ENCODE data around the gene ALDH1A2.

ALDH1A2 gene

DNA sequence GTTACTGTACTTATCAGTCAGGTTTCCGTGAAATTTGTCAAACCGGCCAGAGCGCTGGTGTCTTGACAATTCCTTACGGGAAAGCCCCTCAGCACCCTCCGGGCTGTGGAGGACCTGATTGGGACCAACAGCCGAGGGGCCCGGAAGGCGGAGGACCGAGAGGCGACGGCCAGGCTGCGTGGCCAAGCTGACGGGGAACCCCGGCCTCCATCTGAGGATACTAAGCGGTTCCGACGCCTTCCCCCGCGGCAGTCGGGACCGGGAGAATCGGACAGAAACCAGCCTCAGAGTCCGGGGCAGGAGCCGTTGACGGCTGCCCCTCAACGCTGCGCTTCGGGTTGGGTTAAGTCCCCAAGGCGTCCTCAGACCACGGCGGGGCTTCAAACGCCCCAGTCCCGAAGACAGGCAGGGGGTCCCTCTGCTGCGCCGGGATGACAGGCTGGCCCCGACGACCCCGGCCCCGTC lies 499 bp downstream of the ALDH1A2 start:
- TF ChIP-seq, protein P1, sequence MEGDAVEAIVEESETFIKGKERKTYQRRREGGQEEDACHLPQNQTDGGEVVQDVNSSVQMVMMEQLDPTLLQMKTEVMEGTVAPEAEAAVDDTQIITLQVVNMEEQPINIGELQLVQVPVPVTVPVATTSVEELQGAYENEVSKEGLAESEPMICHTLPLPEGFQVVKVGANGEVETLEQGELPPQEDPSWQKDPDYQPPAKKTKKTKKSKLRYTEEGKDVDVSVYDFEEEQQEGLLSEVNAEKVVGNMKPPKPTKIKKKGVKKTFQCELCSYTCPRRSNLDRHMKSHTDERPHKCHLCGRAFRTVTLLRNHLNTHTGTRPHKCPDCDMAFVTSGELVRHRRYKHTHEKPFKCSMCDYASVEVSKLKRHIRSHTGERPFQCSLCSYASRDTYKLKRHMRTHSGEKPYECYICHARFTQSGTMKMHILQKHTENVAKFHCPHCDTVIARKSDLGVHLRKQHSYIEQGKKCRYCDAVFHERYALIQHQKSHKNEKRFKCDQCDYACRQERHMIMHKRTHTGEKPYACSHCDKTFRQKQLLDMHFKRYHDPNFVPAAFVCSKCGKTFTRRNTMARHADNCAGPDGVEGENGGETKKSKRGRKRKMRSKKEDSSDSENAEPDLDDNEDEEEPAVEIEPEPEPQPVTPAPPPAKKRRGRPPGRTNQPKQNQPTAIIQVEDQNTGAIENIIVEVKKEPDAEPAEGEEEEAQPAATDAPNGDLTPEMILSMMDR (IDR thresholded peaks at IDR 0.05): no peak

DNA sequence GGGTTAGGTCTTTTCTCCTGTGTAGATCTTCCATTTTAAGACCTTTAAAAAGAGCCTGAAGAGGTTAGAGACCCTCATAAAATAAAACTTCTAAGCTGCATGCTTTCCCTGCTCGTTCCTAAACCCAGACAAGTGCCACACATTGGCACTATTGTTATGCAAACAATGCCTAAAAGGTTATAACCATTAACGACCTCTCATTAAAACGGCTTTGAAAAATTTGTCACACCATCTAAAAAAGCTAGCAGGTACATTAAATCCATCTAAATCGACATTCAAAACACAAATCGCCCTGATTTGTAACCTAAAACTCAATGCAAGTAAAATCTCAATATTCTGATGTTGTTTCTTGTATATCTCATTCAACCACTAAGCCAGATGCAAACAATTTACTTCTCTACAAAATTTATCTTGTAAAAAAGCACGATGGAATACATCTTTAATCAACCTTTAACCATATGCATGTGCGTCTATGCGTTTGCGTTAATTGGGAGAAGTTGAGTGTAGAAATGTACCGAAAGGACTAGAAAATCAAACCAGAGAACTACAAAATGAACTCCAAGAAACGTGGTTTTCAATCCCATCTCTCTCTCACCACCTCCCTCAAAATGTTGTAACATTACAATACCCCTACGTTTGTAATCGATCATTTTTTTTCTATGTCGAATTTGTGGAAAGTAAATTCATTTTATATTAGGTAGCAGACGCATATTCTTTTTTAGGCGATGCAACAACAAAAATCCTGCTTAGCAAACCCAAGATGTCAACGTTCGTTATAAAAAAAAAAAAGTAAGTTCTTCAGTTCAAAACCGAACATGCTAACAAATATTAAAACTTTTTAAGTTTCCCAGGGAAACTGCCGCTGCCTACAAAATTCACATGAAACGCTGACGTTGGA lies 1.2 kb downstream of the ALDH1A2 start:
- TF ChIP-seq, protein P1 (IDR thresholded peaks at IDR 0.05): no peak

DNA sequence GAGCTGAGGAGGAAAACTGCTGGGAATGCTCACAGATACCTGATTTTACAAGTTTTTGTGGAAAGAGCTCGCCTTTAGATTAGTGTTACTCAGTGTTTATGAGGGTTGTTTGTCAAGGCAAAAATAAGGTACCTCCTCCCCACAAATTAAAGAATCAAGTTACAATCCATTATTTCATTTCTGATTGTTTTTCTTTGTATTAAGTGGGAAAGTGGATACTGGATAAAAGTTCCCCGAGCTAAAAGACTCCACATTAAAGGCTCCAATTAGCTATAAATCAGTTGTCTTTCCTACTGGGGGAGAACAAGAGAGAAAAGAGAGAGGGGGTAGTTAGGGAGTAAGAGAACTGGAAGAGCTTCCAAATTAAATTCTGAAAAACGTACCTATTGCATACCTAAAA lies 1.9 kb downstream of the ALDH1A2 start:
- TF ChIP-seq, protein P1 (IDR thresholded peaks at IDR 0.05): no peak

DNA sequence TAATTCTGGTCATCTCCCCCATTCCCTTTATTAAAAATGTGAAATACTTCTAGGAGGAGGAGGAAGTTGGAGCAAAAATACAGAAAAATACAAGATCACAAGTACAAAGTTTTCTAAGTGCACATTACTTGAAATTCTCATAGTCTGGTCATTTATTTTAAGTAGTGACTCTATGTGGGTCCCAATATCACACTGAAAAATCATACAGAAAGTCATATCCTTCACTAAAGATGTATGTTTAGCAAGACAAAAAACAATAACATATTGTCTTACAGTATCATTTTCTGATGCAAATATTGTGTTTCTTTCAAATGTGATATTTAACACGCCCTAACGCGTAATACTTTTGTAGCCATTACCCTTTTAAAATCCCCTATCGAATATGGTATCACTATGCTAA lies 2.5 kb downstream of the ALDH1A2 start:
- TF ChIP-seq, protein P1 (IDR thresholded peaks at IDR 0.05): no peak

DNA sequence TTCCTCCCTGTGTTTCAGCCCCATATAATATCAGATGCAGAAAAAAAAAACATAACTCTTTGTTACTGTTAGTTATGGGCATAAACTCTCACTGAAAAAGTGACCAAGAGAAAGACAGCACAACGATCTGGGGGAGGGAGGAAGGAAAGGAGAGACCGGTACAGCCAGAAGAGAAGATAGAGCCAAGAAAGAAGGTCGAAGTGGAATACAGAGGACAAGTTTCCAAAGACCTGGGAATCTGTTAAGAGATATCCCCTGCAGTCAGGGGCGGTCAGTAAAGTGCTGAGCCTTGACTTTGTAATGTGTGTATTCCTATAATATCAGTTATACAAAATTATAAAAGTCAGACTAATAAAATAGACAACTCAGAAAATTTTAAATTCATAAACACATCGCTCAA lies 3.3 kb downstream of the ALDH1A2 start:
- TF ChIP-seq, protein P1 (IDR thresholded peaks at IDR 0.05): no peak

DNA sequence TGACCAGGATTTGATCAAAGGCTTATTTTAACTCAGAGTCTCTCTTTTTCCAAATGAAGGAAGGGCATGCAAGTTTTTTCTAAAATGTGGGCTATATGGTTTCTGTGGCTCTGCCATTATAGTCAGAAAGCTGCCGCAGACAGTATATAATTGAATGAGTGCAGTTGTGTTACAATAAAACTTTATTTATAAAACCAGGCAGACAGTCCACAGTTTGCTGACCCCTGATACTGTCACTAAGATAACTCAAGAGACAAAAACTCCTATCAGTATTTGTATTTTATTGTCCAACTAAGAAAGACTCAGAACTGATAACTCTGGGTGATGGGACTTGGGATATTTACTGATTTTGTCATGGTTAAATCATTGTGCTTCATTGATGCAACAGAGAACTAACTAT lies 4.9 kb downstream of the ALDH1A2 start:
- TF ChIP-seq, protein P1 (IDR thresholded peaks at IDR 0.05): no peak

DNA sequence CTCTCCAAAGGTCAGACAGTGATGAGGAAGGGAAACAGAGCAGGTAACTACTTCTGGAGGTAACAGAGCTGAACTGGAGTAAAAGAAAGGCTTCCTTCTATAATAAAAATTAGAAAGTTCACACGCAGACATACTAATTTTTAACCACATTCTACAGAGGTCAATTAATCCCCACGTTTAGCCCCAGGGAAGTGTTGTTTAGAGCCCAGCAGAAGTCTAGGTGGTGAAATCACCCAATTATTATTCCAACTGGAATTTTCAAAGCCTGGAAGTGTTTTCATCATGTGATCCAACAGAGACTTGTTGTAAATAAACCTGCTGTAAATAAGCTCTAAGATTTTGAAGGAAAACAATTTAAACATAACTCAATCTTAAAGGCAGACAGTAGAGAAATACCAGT lies 6.8 kb downstream of the ALDH1A2 start:
- TF ChIP-seq, protein P1 (IDR thresholded peaks at IDR 0.05): no peak

Measured in LNCAP (cell line).